Measurements from ENCODE around the gene INAVA. TPM values are rescaled to one million over a fixed set of nuclear protein-coding genes. Genes with fewer than 3 reads are reported as not detected.

INAVA gene
- total and polyA plus RNA-seq, 2 experiments from 2014 or later: not detected

DNA sequence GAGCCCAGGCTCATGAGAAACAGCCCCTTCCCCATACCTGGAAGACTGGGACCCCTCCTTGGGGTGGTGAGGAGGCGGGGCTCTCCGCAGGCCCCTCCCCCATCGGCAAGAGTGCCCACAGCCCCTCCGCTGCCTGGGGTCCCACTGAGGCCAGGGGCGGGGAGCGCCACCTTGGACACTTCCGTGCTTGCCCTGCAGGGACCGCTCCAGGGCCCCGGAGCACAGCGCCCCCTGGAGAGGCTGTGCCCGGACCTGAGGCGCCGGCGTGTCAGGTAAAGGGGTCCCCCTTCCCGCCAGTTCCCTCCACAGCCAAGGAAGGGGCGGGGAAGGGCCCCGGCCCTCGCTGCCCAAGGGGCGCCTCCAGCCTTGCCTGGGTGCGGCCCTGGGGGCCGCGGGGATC, 21.5 kb downstream of the INAVA start:
- Histone ChIP-seq H3K9ac (no peak overlapping the region), H3K9me3 (ENCODE audit: low read depth) (no peaks in the 10 kb centered on the region), H3K36me3 (ENCODE audit: low read depth) (no peaks in the 10 kb centered on the region), H3K79me2 (ENCODE audit: insufficient read depth) (no peaks in the 10 kb centered on the region), H3K27me3 (replicated peaks; ENCODE audit: insufficient read depth) (peaks cover 15% of the 10 kb centered on the region), H4K20me1 (ENCODE audit: insufficient read depth) (no peaks in the 10 kb centered on the region), H3K4me3 (no peak overlapping the region), H3K27ac (no peak overlapping the region), H2AFZ (no peak overlapping the region), H3K9me2 (ENCODE audit: insufficient read depth) (no peaks in the 10 kb centered on the region), H3K4me1 (ENCODE audit: insufficient read depth) (no peaks in the 10 kb centered on the region), H3F3A (ENCODE audit: insufficient read depth) (no peaks in the 10 kb centered on the region), H3K4me2 (ENCODE audit: unreplicated experiment) (no peak overlapping the region)
- in situ Hi-C loops (cut with MboI): no loop called here
- WGBS, 2 experiments (ENCODE audit: low coverage in 1 of 2, low lambda C conversion rate in 2 of 2, missing lambda C conversion rate in 2 of 2): 30 to 36% methylated on average over 14 to 18 of the region's 22 CpGs
- no peak for TF ChIP-seq EZH2 (IDR thresholded peaks at IDR 0.05; ENCODE audit: insufficient read depth, poor library complexity, severe bottlenecking)
- TF ChIP-seq EZH2phosphoT487 (IDR thresholded peaks at IDR 0.05; ENCODE audit: insufficient read depth, low read depth): no peak
- DNase-seq: no peak

DNA sequence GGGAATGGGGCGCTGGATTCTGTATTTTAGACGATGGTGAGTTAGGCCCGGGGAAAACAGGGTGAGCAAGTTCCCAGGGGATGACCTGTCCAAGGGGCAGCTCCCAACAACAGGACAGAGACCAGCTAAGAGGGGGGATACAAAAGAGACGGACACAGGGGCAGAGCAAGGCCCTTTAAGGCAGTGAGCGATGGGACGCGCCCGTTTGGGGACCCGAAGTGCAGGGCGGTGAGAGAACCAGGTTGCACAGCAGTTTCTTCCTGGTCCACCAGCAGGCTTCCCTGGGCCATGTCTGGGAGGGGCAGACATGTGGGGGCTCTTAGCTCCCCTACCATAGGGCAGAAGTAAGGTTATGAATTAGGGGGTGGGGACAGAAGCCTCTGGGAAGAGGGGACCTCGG, 22.0 kb downstream of the INAVA start:
- Histone ChIP-seq H3K27ac (no peak overlapping the region), H3K4me3 (no peak overlapping the region), H3K27me3 (replicated peaks; ENCODE audit: insufficient read depth) (peaks cover 18% of the 10 kb centered on the region), H3K79me2 (ENCODE audit: insufficient read depth) (no peaks in the 10 kb centered on the region), H3K9me3 (ENCODE audit: low read depth) (no peaks in the 10 kb centered on the region), H2AFZ (no peak overlapping the region), H3F3A (ENCODE audit: insufficient read depth) (no peaks in the 10 kb centered on the region), H3K4me1 (ENCODE audit: insufficient read depth) (no peaks in the 10 kb centered on the region), H4K20me1 (ENCODE audit: insufficient read depth) (no peaks in the 10 kb centered on the region), H3K9ac (no peak overlapping the region), H3K9me2 (ENCODE audit: insufficient read depth) (no peaks in the 10 kb centered on the region), H3K4me2 (ENCODE audit: unreplicated experiment) (no peak overlapping the region), H3K36me3 (ENCODE audit: low read depth) (no peaks in the 10 kb centered on the region)
- no peak for DNase-seq
- in situ Hi-C loops (cut with MboI): no loop called here
- WGBS, 2 experiments (ENCODE audit: low coverage in 1 of 2, low lambda C conversion rate in 2 of 2, missing lambda C conversion rate in 2 of 2): 74 to 75% methylated on average over 11 of the region's 11 CpGs
- no peak for TF ChIP-seq EZH2 (IDR thresholded peaks at IDR 0.05; ENCODE audit: insufficient read depth, poor library complexity, severe bottlenecking)
- no peak for TF ChIP-seq EZH2phosphoT487 (IDR thresholded peaks at IDR 0.05; ENCODE audit: insufficient read depth, low read depth)

DNA sequence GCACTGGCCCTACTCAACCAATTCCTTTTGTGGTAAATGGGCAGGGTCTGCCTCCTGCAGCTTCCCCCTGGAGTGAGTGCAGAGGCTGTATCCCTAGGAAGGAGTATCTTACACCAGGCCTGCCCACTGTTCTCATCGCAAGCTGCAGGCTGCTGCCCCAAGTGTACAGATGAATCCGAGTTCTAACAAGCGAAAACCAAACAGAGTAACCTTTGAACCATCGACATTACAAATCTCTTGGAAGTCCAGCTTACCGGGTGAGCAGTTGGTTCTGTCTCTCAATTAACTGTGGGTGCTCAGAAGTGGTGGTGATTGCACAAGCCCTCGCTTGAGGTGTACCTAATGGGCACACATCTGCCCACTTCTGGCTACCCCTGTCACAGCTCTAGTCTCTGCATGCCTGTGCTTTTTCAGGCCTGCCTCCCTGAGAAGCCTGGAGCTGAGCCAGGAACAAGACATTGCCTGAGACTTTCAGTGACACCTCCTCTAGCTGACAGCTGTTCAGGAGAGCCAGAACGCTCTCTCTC, 22.7 kb downstream of the INAVA start:
- Histone ChIP-seq H3K79me2 (ENCODE audit: insufficient read depth) (no peaks in the 10 kb centered on the region), H3K9me2 (ENCODE audit: insufficient read depth) (no peaks in the 10 kb centered on the region), H3F3A (ENCODE audit: insufficient read depth) (no peaks in the 10 kb centered on the region), H3K9me3 (ENCODE audit: low read depth) (no peaks in the 10 kb centered on the region), H3K27ac (no peak overlapping the region), H2AFZ (no peak overlapping the region), H3K27me3 (replicated peaks; ENCODE audit: insufficient read depth) (peaks cover 24% of the 10 kb centered on the region), H3K9ac (no peak overlapping the region), H3K36me3 (ENCODE audit: low read depth) (no peaks in the 10 kb centered on the region), H3K4me2 (ENCODE audit: unreplicated experiment) (no peak overlapping the region), H3K4me3 (no peak overlapping the region), H4K20me1 (ENCODE audit: insufficient read depth) (no peaks in the 10 kb centered on the region), H3K4me1 (ENCODE audit: insufficient read depth) (no peaks in the 10 kb centered on the region)
- WGBS, 2 experiments (ENCODE audit: low coverage in 1 of 2, low lambda C conversion rate in 2 of 2, missing lambda C conversion rate in 2 of 2): 69 to 75% methylated on average over 6 to 7 of the region's 7 CpGs
- no peak for DNase-seq
- no peak for TF ChIP-seq EZH2 (IDR thresholded peaks at IDR 0.05; ENCODE audit: insufficient read depth, poor library complexity, severe bottlenecking)
- no peak for TF ChIP-seq EZH2phosphoT487 (IDR thresholded peaks at IDR 0.05; ENCODE audit: insufficient read depth, low read depth)
- in situ Hi-C loops (cut with MboI): no loop called here

DNA sequence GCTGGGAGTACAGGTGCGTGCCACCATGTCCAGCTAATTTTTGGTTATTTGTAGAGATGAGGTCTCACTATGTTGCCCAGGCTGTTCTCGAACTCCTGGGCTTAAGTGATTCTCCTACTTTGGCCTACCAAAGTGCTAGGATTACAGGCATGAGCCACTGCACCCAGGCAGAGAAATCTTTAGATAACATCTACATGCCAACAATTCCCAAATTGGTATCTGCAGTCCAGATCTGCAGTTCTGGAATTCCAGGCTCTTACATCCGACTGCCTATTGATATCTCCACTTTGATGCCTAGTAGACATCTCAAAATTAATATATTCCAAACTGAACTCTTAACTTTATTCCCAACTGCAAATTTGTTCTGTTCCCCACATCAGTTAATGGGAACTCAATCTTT, 23.3 kb downstream of the INAVA start:
- DNase-seq: no peak
- no peak overlapping the region for H3K9ac ChIP-seq

DNA sequence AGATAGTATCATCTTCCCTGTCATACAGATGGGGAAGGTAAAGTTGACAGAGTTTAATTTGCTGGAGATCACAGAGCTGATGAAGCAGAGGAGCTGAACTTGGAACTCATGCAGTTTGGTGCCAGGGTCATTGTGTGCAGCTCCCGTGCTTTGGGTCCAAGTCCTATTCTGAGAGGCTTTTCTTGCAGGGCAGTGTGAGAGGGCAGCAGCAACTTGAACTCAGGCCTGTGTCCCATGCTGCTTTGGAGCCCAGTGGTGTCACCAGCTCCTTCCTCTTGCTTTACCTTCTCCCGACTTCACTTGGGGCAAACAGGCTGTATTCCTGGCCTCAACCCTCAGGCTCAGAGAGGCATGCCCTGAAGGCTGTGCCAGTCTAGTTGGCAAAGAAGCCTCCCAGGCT, 24.7 kb downstream of the INAVA start:
- Histone ChIP-seq H3K27me3 (replicated peaks; ENCODE audit: insufficient read depth) (peaks cover 33% of the 10 kb centered on the region), H3K4me3 (no peak overlapping the region), H3F3A (ENCODE audit: insufficient read depth) (no peaks in the 10 kb centered on the region), H4K20me1 (ENCODE audit: insufficient read depth) (no peaks in the 10 kb centered on the region), H3K9me3 (ENCODE audit: low read depth) (no peaks in the 10 kb centered on the region), H3K9ac (no peak overlapping the region), H3K36me3 (ENCODE audit: low read depth) (no peaks in the 10 kb centered on the region), H3K79me2 (ENCODE audit: insufficient read depth) (no peaks in the 10 kb centered on the region), H3K9me2 (ENCODE audit: insufficient read depth) (no peaks in the 10 kb centered on the region), H2AFZ (no peak overlapping the region), H3K27ac (no peak overlapping the region), H3K4me2 (ENCODE audit: unreplicated experiment) (no peak overlapping the region), H3K4me1 (ENCODE audit: insufficient read depth) (no peaks in the 10 kb centered on the region)
- in situ Hi-C loops (cut with MboI): no loop called here
- DNase-seq: no peak
- no peak for TF ChIP-seq EZH2 (IDR thresholded peaks at IDR 0.05; ENCODE audit: insufficient read depth, poor library complexity, severe bottlenecking)
- TF ChIP-seq EZH2phosphoT487 (IDR thresholded peaks at IDR 0.05; ENCODE audit: insufficient read depth, low read depth): no peak
- WGBS, 2 experiments (ENCODE audit: low coverage in 1 of 2, low lambda C conversion rate in 2 of 2, missing lambda C conversion rate in 2 of 2): 54 to 59% methylated on average over 2 of the region's 2 CpGs

More for the DNA sequence above, 23.3 kb downstream of the INAVA start:
- Histone ChIP-seq H3K36me3 (ENCODE audit: low read depth) (no peaks in the 10 kb centered on the region), H3K4me2 (ENCODE audit: unreplicated experiment) (no peak overlapping the region), H4K20me1 (ENCODE audit: insufficient read depth) (no peaks in the 10 kb centered on the region), H3F3A (ENCODE audit: insufficient read depth) (no peaks in the 10 kb centered on the region), H3K4me1 (ENCODE audit: insufficient read depth) (no peaks in the 10 kb centered on the region), H3K4me3 (no peak overlapping the region), H3K9me2 (ENCODE audit: insufficient read depth) (no peaks in the 10 kb centered on the region), H3K9me3 (ENCODE audit: low read depth) (no peaks in the 10 kb centered on the region), H3K27ac (no peak overlapping the region), H2AFZ (no peak overlapping the region), H3K27me3 (replicated peaks; ENCODE audit: insufficient read depth) (peaks cover 30% of the 10 kb centered on the region), H3K79me2 (ENCODE audit: insufficient read depth) (no peaks in the 10 kb centered on the region)
- TF ChIP-seq EZH2phosphoT487 (IDR thresholded peaks at IDR 0.05; ENCODE audit: insufficient read depth, low read depth) (no peak), EZH2 (IDR thresholded peaks at IDR 0.05; ENCODE audit: insufficient read depth, poor library complexity, severe bottlenecking) (no peak)
- WGBS, 2 experiments (ENCODE audit: low coverage in 1 of 2, low lambda C conversion rate in 2 of 2, missing lambda C conversion rate in 2 of 2): 79 to 80% methylated on average over 3 of the region's 3 CpGs
- in situ Hi-C loops (cut with MboI): no loop called here
